ENCODE results near the gene MEF2A.

The MEF2A gene

GRCh38 chr15:99703603-99704443, 138.0 kb downstream of the MEF2A start:
- DNase-seq (ENCODE audit: low read depth), result no peak

- no peak for DNase-seq (ENCODE audit: low read depth)
These were observed 138.7 kb downstream of the MEF2A start for GRCh38 chr15:99704444-99704838.

GRCh38 chr15:99706557-99707303, 140.9 kb downstream of the MEF2A start:
- no peak for DNase-seq (ENCODE audit: low read depth)

GRCh38 chr15:99707473-99708270, 141.9 kb downstream of the MEF2A start:
- no peak for DNase-seq (ENCODE audit: low read depth)

GRCh38 chr15:99708563-99708962, 142.8 kb downstream of the MEF2A start:
- DNase-seq (ENCODE audit: low read depth), result no peak

GRCh38 chr15:99709243-99709986, 143.6 kb downstream of the MEF2A start:
- DNase-seq (ENCODE audit: low read depth), result no peak

- DNase-seq (ENCODE audit: low read depth), result no peak
These were observed 145.8 kb downstream of the MEF2A start for GRCh38 chr15:99711625-99712024.

GRCh38 chr15:99712415-99712814, 146.6 kb downstream of the MEF2A start:
- DNase-seq (ENCODE audit: low read depth), result no peak

GRCh38 chr15:99716540-99717095, 150.8 kb downstream of the MEF2A start:
- no peak for DNase-seq (ENCODE audit: low read depth)

- no peak for DNase-seq (ENCODE audit: low read depth)
These were observed 151.6 kb downstream of the MEF2A start for GRCh38 chr15:99717161-99718009.

- DNase-seq (ENCODE audit: low read depth), result no peak
These were observed 152.6 kb downstream of the MEF2A start for GRCh38 chr15:99718421-99718820.

GRCh38 chr15:99719096-99719541, 153.3 kb downstream of the MEF2A start:
- no peak for DNase-seq (ENCODE audit: low read depth)

GRCh38 chr15:99720533-99720932, 154.7 kb downstream of the MEF2A start:
- no peak for DNase-seq (ENCODE audit: low read depth)

GRCh38 chr15:99721104-99721778, 155.5 kb downstream of the MEF2A start:
- DNase-seq (ENCODE audit: low read depth), result no peak

GRCh38 chr15:99721896-99722295, 156.1 kb downstream of the MEF2A start:
- no peak for DNase-seq (ENCODE audit: low read depth)

- DNase-seq (ENCODE audit: low read depth), result no peak
These were observed 156.6 kb downstream of the MEF2A start for GRCh38 chr15:99722406-99722805.

GRCh38 chr15:99726333-99726732, 160.5 kb downstream of the MEF2A start:
- no peak for DNase-seq (ENCODE audit: low read depth)

GRCh38 chr15:99727330-99727729, 161.5 kb downstream of the MEF2A start:
- DNase-seq (ENCODE audit: low read depth), result no peak

GRCh38 chr15:99727733-99728132, 161.9 kb downstream of the MEF2A start:
- no peak for DNase-seq (ENCODE audit: low read depth)

- no peak for DNase-seq (ENCODE audit: low read depth)
These were observed 163.1 kb downstream of the MEF2A start for GRCh38 chr15:99728916-99729315.

Measured in T follicular helper cell (primary cell).